ENCODE results near the gene EFCAB12.
"Not testable (repeated sequence)": the region's sequence is repeated elsewhere in the genome, so short reads cannot be mapped to it uniquely, and the experiment has no call there.

Gene EFCAB12

DNA sequence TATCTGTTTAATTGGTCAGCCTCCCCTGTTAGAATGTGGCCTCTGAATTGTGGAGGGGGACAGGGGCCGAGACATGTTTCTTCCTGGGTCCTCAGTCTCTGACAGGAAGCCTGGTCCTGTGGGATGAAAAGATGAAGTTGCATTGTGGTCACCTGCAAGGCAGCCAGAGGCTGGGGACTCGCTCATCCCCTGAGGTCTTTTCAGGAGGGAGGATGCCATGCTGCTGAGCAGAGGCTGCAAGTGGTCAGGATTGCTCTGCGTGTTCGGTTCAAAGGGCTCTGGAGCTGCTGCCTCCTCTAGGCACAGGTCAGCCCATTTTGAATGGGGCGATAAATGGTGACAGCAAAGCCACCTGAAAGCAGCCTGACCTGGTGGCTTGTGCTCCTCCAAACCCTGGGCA lies 44.3 kb downstream of the EFCAB12 start:
- not testable (repeated sequence) for H3K27ac ChIP-seq (replicated peaks; ENCODE audit: low read length); H3K9me3 ChIP-seq (replicated peaks in 1 of 2; ENCODE audit: control insufficient read depth in 2 of 2, insufficient read depth in 1 of 2, low read depth in 1 of 2, low read length in 2 of 2); H3K23ac ChIP-seq (ENCODE audit: low read depth, low read length, poor library complexity); H3K79me1 ChIP-seq (ENCODE audit: low read depth, low read length); H4K91ac ChIP-seq (ENCODE audit: low read depth, low read length, poor library complexity); H3K4me2 ChIP-seq (ENCODE audit: insufficient read depth, low read length, poor library complexity, severe bottlenecking); H2BK5ac ChIP-seq (ENCODE audit: low read length); H2BK15ac ChIP-seq (ENCODE audit: low read length); H3K4me1 ChIP-seq (ENCODE audit: control insufficient read depth in 2 of 2, insufficient read depth in 1 of 2, low read depth in 1 of 2, low read length in 2 of 2); H2BK12ac ChIP-seq (ENCODE audit: low read length); H3K14ac ChIP-seq (ENCODE audit: low read length); H2AK5ac ChIP-seq (ENCODE audit: low read depth, low read length); H2AFZ ChIP-seq (ENCODE audit: low read length); H3K4ac ChIP-seq (ENCODE audit: low read length); DNase-seq (ENCODE audit: low spot score); H3K27me3 ChIP-seq (ENCODE audit: control insufficient read depth in 3 of 3, insufficient read depth in 3 of 3, low read depth in 1 of 3, low read length in 3 of 3); H3K4me3 ChIP-seq (ENCODE audit: low read length in 2 of 2); H4K8ac ChIP-seq (ENCODE audit: low read depth, low read length); H3K9ac ChIP-seq (ENCODE audit: low read depth, low read length, poor library complexity); H3K18ac ChIP-seq (ENCODE audit: low read length); H2BK120ac ChIP-seq (ENCODE audit: low read depth, low read length)
- no CpG with 5 or more reads among the region's 5 CpGs for WGBS, 2 donors (ENCODE audit: extremely low coverage in 2 of 2, insufficient read length in 2 of 2, insufficient replicate concordance in 1 of 2)
- H3K36me3 ChIP-seq (replicated peaks in 1 of 2; ENCODE audit: control insufficient read depth in 2 of 2, insufficient read depth in 2 of 2, low read length in 2 of 2) = peaks cover 12 to 24% of the 10 kb centered on the region in 2 donors

DNA sequence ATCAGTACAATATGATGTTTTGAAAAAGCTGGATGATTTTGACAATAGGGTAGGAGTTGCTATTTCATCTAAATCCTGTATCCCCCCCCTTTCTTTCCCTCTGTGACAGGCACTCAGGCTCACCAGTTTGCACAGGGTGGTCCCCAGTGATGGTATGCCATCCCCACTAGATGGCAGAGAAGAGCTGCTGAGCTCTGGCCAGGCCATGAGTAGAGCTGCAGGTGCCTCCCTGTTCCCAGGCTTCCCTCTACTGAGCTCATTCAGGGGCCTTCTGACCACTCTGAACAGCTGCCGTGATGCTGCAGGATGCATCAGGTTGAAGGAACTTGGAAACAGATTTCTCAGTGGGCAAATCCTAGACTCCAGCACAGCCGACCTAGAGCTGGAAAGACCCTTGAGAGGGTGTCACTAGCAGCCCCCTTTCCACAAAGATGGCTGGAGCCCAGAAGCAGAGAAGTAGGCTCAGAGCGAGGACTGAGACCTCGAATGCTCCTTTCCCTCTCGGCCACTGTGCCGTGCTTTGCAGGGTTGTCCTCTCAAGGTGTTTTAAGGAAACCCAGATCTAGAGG lies 45.1 kb downstream of the EFCAB12 start:
- Histone ChIP-seq H3K9ac (ENCODE audit: low read depth, low read length, poor library complexity) (no peak overlapping the region), H2BK120ac (ENCODE audit: low read depth, low read length) (no peak overlapping the region), H2BK5ac (ENCODE audit: low read length) (no peak overlapping the region), H2BK12ac (ENCODE audit: low read length) (no peak overlapping the region), H3K4ac (ENCODE audit: low read length) (no peak overlapping the region), H3K4me3 (ENCODE audit: low read length in 2 of 2) (no peak overlapping the region), H4K8ac (ENCODE audit: low read depth, low read length) (no peak overlapping the region), H3K79me1 (ENCODE audit: low read depth, low read length) (no peaks in the 10 kb centered on the region), H3K36me3 (replicated peaks in 1 of 2; ENCODE audit: control insufficient read depth in 2 of 2, insufficient read depth in 2 of 2, low read length in 2 of 2) (peaks cover 11 to 20% of the 10 kb centered on the region in 2 donors), H2AFZ (ENCODE audit: low read length) (no peak overlapping the region), H3K18ac (ENCODE audit: low read length) (no peak overlapping the region), H4K91ac (ENCODE audit: low read depth, low read length, poor library complexity) (no peak overlapping the region), H3K4me1 (ENCODE audit: control insufficient read depth in 2 of 2, insufficient read depth in 1 of 2, low read depth in 1 of 2, low read length in 2 of 2) (peaks cover 2 to 3% of the 10 kb centered on the region in 2 donors), H3K4me2 (ENCODE audit: insufficient read depth, low read length, poor library complexity, severe bottlenecking) (no peak overlapping the region), H3K23ac (ENCODE audit: low read depth, low read length, poor library complexity) (no peak overlapping the region), H2AK5ac (ENCODE audit: low read depth, low read length) (no peak overlapping the region), H3K27ac (replicated peaks; ENCODE audit: low read length) (no peak overlapping the region), H3K27me3 (ENCODE audit: control insufficient read depth in 3 of 3, insufficient read depth in 3 of 3, low read depth in 1 of 3, low read length in 3 of 3) (no peaks in the 10 kb centered on the region), H2BK15ac (ENCODE audit: low read length) (no peak overlapping the region), H3K9me3 (replicated peaks in 1 of 2; ENCODE audit: control insufficient read depth in 2 of 2, insufficient read depth in 1 of 2, low read depth in 1 of 2, low read length in 2 of 2) (peaks cover 0 to 16% of the 10 kb centered on the region in 2 donors), H3K14ac (ENCODE audit: low read length) (no peak overlapping the region)
- peak; percentile 55 for DNase-seq (ENCODE audit: low spot score)
- no CpG with 5 or more reads among the region's 6 CpGs for WGBS, 2 donors (ENCODE audit: extremely low coverage in 2 of 2, insufficient read length in 2 of 2, insufficient replicate concordance in 1 of 2)

DNA sequence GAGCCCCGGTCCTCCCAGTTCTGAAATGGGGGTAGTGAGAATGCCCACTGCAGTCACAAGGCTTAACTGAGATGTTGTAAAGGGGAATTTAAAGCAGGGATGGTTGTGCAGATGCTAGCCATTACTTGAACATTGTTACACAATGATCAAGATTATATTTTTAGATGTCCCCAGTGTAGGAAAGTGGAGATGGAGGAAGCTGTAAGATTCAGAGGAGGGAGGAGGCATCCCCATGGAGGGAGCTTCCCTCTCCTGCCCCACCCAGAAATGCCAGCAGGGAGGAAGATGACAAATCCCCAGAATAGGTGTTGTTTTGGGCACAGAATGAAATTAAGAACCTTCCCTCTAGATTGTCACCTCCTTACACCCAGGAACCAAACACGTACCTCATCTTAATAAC lies 46.1 kb downstream of the EFCAB12 start:
- whole genome bisulfite sequencing, 2 donors (ENCODE audit: extremely low coverage in 2 of 2, insufficient read length in 2 of 2, insufficient replicate concordance in 1 of 2) = no CpG with 5 or more reads among the region's 2 CpGs
- Histone ChIP-seq H3K9me3 (replicated peaks in 1 of 2; ENCODE audit: control insufficient read depth in 2 of 2, insufficient read depth in 1 of 2, low read depth in 1 of 2, low read length in 2 of 2) (peaks cover 7 to 26% of the 10 kb centered on the region in 2 donors), H4K8ac (ENCODE audit: low read depth, low read length) (no peak overlapping the region), H3K36me3 (replicated peaks in 1 of 2; ENCODE audit: control insufficient read depth in 2 of 2, insufficient read depth in 2 of 2, low read length in 2 of 2) (peaks cover 5 to 10% of the 10 kb centered on the region in 2 donors), H2AFZ (ENCODE audit: low read length) (no peak overlapping the region), H3K4me3 (ENCODE audit: low read length in 2 of 2) (no peak overlapping the region), H3K4me1 (ENCODE audit: control insufficient read depth in 2 of 2, insufficient read depth in 1 of 2, low read depth in 1 of 2, low read length in 2 of 2) (peaks cover 2 to 3% of the 10 kb centered on the region in 2 donors), H3K27me3 (ENCODE audit: control insufficient read depth in 3 of 3, insufficient read depth in 3 of 3, low read depth in 1 of 3, low read length in 3 of 3) (no peaks in the 10 kb centered on the region), H3K9ac (ENCODE audit: low read depth, low read length, poor library complexity) (no peak overlapping the region), H3K23ac (ENCODE audit: low read depth, low read length, poor library complexity) (no peak overlapping the region), H3K27ac (replicated peaks; ENCODE audit: low read length) (no peak overlapping the region), H3K18ac (ENCODE audit: low read length) (no peak overlapping the region), H2AK5ac (ENCODE audit: low read depth, low read length) (no peak overlapping the region), H2BK120ac (ENCODE audit: low read depth, low read length) (no peak overlapping the region), H2BK5ac (ENCODE audit: low read length) (no peak overlapping the region), H3K79me1 (ENCODE audit: low read depth, low read length) (no peaks in the 10 kb centered on the region), H3K14ac (ENCODE audit: low read length) (no peak overlapping the region), H2BK15ac (ENCODE audit: low read length) (no peak overlapping the region), H3K4me2 (ENCODE audit: insufficient read depth, low read length, poor library complexity, severe bottlenecking) (no peak overlapping the region), H4K91ac (ENCODE audit: low read depth, low read length, poor library complexity) (no peak overlapping the region), H3K4ac (ENCODE audit: low read length) (no peak overlapping the region), H2BK12ac (ENCODE audit: low read length) (no peak overlapping the region)
- no peak for DNase-seq (ENCODE audit: low spot score)

DNA sequence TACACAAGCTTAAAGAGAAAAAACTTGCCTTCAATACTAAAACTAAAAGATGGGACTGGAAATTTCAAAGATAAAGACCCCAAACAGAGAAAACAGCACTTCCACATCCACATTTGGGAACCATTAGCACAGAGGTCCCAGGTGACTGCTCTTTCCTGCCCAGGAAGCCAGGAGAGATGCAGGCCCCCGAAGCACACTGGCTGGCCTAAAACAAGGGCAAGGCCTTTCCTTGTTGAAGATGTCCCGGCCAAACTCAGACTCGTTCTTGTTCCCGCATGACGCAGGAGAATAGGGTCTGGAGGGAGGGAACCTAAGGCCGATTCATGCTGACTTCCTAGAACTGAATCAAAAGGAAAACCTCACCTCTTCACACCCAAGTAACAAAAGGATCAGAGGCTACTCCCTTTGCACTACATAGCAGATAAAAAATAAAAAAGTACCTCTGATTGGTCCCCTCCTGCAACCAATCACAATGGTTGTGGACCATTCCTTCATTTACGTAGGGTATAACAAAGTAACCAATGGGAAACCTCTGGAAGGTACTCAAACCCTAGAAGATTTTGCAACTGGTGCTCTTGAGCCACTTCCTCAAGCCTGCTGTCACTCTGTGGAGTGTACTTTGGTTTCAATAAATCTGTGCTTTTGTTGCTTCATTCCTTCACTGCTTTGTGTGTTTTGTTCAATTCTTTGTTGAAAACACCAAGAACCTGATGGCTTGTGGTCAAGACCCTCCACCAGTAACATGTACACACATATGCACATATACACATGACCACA lies 48.7 kb downstream of the EFCAB12 start:
- H2BK12ac ChIP-seq (ENCODE audit: low read length) = no peak overlapping the region
- no peak overlapping the region for H4K91ac ChIP-seq (ENCODE audit: low read depth, low read length, poor library complexity)

More for the DNA sequence above, 48.7 kb downstream of the EFCAB12 start:
- no CpG with 5 or more reads among the region's 7 CpGs for WGBS, 2 donors (ENCODE audit: extremely low coverage in 2 of 2, insufficient read length in 2 of 2, insufficient replicate concordance in 1 of 2)
- Histone ChIP-seq H3K27me3 (ENCODE audit: control insufficient read depth in 3 of 3, insufficient read depth in 3 of 3, low read depth in 1 of 3, low read length in 3 of 3) (no peaks in the 10 kb centered on the region), H2BK120ac (ENCODE audit: low read depth, low read length) (no peak overlapping the region), H3K4ac (ENCODE audit: low read length) (no peak overlapping the region), H2AFZ (ENCODE audit: low read length) (no peak overlapping the region), H3K4me3 (ENCODE audit: low read length in 2 of 2) (no peak overlapping the region), H3K27ac (replicated peaks; ENCODE audit: low read length) (no peak overlapping the region), H3K9ac (ENCODE audit: low read depth, low read length, poor library complexity) (no peak overlapping the region), H3K36me3 (replicated peaks in 1 of 2; ENCODE audit: control insufficient read depth in 2 of 2, insufficient read depth in 2 of 2, low read length in 2 of 2) (no peaks in the 10 kb centered on the region), H3K18ac (ENCODE audit: low read length) (no peak overlapping the region), H2BK5ac (ENCODE audit: low read length) (no peak overlapping the region), H3K14ac (ENCODE audit: low read length) (no peak overlapping the region), H3K4me1 (ENCODE audit: control insufficient read depth in 2 of 2, insufficient read depth in 1 of 2, low read depth in 1 of 2, low read length in 2 of 2) (peaks cover 2 to 3% of the 10 kb centered on the region in 2 donors), H2BK15ac (ENCODE audit: low read length) (no peak overlapping the region), H3K9me3 (replicated peaks in 1 of 2; ENCODE audit: control insufficient read depth in 2 of 2, insufficient read depth in 1 of 2, low read depth in 1 of 2, low read length in 2 of 2) (peaks cover 7 to 27% of the 10 kb centered on the region in 2 donors), H2AK5ac (ENCODE audit: low read depth, low read length) (no peak overlapping the region), H3K79me1 (ENCODE audit: low read depth, low read length) (no peaks in the 10 kb centered on the region), H4K8ac (ENCODE audit: low read depth, low read length) (no peak overlapping the region), H3K4me2 (ENCODE audit: insufficient read depth, low read length, poor library complexity, severe bottlenecking) (no peak overlapping the region), H3K23ac (ENCODE audit: low read depth, low read length, poor library complexity) (no peak overlapping the region)
- no peak for DNase-seq (ENCODE audit: low spot score)
